Erythroblast (primary cell): ENCODE data around the gene HIKESHI.

ENCODE experiments used
- GATA1 ChIP-seq: IDR thresholded peaks from 2 replicates; pipeline ENCODE4 v1.6.1; 2011; ENCODE audit warnings: low read depth, mild to moderate bottlenecking, control low read depth, low read length, moderate library complexity
- POLR2A ChIP-seq: IDR thresholded peaks from 2 replicates; pipeline ENCODE4 v1.6.1; 2011; ENCODE audit warnings: mild to moderate bottlenecking, low read length

- TF ChIP-seq POLR2A (no peak), GATA1 (no peak)
Observed at GRCh38 chr11:86363424-86363823, 61.4 kb downstream of the HIKESHI start.
